ENCODE results near the gene MT2A. TPM values are rescaled to one million over a fixed set of nuclear protein-coding genes. Genes with fewer than 3 reads are reported as not detected.

Gene MT2A
- total and polyA plus RNA-seq, 2 of the 13 experiments (the other 11 are each of a cell fraction or from before 2014, with no cell fraction given) = 135 to 371 TPM

DNA sequence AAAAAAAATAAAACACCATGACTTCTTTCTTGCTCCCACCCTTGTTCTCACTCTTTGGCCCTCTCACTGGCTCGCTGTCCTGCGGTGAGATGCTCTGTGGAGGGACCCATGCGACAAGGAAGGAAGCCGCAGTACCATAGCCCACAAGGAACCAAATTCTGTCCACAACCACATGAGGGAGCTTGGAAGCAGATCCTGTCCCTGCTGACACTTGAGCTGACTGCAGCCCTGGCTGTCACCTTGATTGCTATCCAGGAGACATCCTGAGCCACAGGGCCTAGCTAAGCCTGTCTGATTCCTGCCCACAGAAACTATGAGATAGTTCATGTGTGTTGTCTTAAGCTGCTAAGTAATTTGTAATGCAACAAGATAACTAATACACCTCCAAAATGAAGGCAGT lies 4.8 kb upstream of the MT2A start (continued):
- TF ChIP-seq NR2F6 (IDR thresholded peaks at IDR 0.05) (no peak), NR2F6 (CRISPR knock-in tag; IDR thresholded peaks at IDR 0.05) (peak; percentile 54; the same call in 1 of the 2 replicates), POGZ (CRISPR knock-in tag; IDR thresholded peaks at IDR 0.05) (no peak), MAFK (conservative IDR thresholded peaks at IDR 0.05 in 1 of 2, IDR thresholded peaks at IDR 0.05 in 1 of 2; ENCODE audit: low read length in 2 of 2) (no peak), FOSL2 (CRISPR knock-in tag; IDR thresholded peaks at IDR 0.05) (peak; percentile 57), ZSCAN20 (CRISPR knock-in tag; IDR thresholded peaks at IDR 0.05; ENCODE audit: borderline replicate concordance) (no peak), CHD2 (IDR thresholded peaks at IDR 0.05; ENCODE audit: low read depth, low read length) (no peak), PCBP1 (IDR thresholded peaks at IDR 0.05; ENCODE audit: borderline replicate concordance, low read depth, low read length) (no peak), RFX3 (CRISPR knock-in tag; IDR thresholded peaks at IDR 0.05) (no peak), ZNF326 (CRISPR knock-in tag; IDR thresholded peaks at IDR 0.05; ENCODE audit: borderline replicate concordance) (no peak), CREB1 (IDR thresholded peaks at IDR 0.05) (no peak), CREB1 (CRISPR knock-in tag; IDR thresholded peaks at IDR 0.05) (no peak), PITX1 (CRISPR knock-in tag; IDR thresholded peaks at IDR 0.05) (no peak), ZKSCAN8 (CRISPR knock-in tag; IDR thresholded peaks at IDR 0.05; ENCODE audit: borderline replicate concordance) (no peak), SETDB1 (CRISPR knock-in tag; IDR thresholded peaks at IDR 0.05; ENCODE audit: borderline replicate concordance) (no peak), ZNF652 (CRISPR knock-in tag; IDR thresholded peaks at IDR 0.05; ENCODE audit: borderline replicate concordance, low read depth) (no peak), KLF6 (CRISPR knock-in tag; IDR thresholded peaks at IDR 0.05) (0 out of 2 replicates have a peak, but pooled peaks have one; percentile 25), ZNF136 (CRISPR knock-in tag; IDR thresholded peaks at IDR 0.05; ENCODE audit: low read depth) (no peak), ZNF792 (CRISPR knock-in tag; IDR thresholded peaks at IDR 0.05) (peak; percentile 59; the same call in 1 of the 2 replicates), SOX13 (IDR thresholded peaks at IDR 0.05) (no peak), SOX13 (CRISPR knock-in tag; conservative IDR thresholded peaks at IDR 0.05 in 1 of 2, IDR thresholded peaks at IDR 0.05 in 1 of 2) (peak in 1 of 2 experiments; percentile 28; a peak in 1 of 4 replicates), ZSCAN12 (CRISPR knock-in tag; IDR thresholded peaks at IDR 0.05) (no peak), SIX4 (CRISPR knock-in tag; IDR thresholded peaks at IDR 0.05) (0 out of 2 replicates have a peak, but pooled peaks have one; percentile 19), MBNL3 (CRISPR knock-in tag; conservative IDR thresholded peaks at IDR 0.05) (no peak), FOXJ3 (CRISPR knock-in tag; IDR thresholded peaks at IDR 0.05; ENCODE audit: borderline replicate concordance) (no peak), KDM2A (CRISPR knock-in tag; IDR thresholded peaks at IDR 0.05; ENCODE audit: borderline replicate concordance, low read depth) (peak; percentile 58; the same call in 1 of the 2 replicates)
- TF ChIP-seq, protein P1, sequence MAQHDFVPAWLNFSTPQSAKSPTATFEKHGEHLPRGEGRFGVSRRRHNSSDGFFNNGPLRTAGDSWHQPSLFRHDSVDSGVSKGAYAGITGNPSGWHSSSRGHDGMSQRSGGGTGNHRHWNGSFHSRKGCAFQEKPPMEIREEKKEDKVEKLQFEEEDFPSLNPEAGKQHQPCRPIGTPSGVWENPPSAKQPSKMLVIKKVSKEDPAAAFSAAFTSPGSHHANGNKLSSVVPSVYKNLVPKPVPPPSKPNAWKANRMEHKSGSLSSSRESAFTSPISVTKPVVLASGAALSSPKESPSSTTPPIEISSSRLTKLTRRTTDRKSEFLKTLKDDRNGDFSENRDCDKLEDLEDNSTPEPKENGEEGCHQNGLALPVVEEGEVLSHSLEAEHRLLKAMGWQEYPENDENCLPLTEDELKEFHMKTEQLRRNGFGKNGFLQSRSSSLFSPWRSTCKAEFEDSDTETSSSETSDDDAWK (CRISPR knock-in tag; IDR thresholded peaks at IDR 0.05) = no peak
- TF ChIP-seq, protein P2, sequence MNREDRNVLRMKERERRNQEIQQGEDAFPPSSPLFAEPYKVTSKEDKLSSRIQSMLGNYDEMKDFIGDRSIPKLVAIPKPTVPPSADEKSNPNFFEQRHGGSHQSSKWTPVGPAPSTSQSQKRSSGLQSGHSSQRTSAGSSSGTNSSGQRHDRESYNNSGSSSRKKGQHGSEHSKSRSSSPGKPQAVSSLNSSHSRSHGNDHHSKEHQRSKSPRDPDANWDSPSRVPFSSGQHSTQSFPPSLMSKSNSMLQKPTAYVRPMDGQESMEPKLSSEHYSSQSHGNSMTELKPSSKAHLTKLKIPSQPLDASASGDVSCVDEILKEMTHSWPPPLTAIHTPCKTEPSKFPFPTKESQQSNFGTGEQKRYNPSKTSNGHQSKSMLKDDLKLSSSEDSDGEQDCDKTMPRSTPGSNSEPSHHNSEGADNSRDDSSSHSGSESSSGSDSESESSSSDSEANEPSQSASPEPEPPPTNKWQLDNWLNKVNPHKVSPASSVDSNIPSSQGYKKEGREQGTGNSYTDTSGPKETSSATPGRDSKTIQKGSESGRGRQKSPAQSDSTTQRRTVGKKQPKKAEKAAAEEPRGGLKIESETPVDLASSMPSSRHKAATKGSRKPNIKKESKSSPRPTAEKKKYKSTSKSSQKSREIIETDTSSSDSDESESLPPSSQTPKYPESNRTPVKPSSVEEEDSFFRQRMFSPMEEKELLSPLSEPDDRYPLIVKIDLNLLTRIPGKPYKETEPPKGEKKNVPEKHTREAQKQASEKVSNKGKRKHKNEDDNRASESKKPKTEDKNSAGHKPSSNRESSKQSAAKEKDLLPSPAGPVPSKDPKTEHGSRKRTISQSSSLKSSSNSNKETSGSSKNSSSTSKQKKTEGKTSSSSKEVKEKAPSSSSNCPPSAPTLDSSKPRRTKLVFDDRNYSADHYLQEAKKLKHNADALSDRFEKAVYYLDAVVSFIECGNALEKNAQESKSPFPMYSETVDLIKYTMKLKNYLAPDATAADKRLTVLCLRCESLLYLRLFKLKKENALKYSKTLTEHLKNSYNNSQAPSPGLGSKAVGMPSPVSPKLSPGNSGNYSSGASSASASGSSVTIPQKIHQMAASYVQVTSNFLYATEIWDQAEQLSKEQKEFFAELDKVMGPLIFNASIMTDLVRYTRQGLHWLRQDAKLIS (CRISPR knock-in tag; IDR thresholded peaks at IDR 0.05) = no peak
- TF ChIP-seq, protein P3, sequence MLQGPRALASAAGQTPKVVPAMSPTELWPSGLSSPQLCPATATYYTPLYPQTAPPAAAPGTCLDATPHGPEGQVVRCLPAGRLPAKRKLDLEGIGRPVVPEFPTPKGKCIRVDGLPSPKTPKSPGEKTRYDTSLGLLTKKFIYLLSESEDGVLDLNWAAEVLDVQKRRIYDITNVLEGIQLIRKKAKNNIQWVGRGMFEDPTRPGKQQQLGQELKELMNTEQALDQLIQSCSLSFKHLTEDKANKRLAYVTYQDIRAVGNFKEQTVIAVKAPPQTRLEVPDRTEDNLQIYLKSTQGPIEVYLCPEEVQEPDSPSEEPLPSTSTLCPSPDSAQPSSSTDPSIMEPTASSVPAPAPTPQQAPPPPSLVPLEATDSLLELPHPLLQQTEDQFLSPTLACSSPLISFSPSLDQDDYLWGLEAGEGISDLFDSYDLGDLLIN (CRISPR knock-in tag; IDR thresholded peaks at IDR 0.05; ENCODE audit: borderline replicate concordance) = no peak
